MCF 10A (cell line): ENCODE data around the gene NKX6-2. TPM values are rescaled to one million over a fixed set of nuclear protein-coding genes. Genes with fewer than 3 reads are reported as not detected.

ENCODE experiments used
- BruUV-seq: library from RNA; stranded (reverse); fragments of 400-500 nt; replicated peaks from 2 replicates; lab custom pipeline; 2021; lab: Mats Ljungman, UMichigan
- CTCF ChIA-PET: fragments of 300-600 bp; sonication (Branson Sonifier 250); formaldehyde crosslinking; extraction: SDS; loops from one replicate; lab custom pipeline; 2021; ENCODE audit warnings: antibody characterized with exemption, inconsistent platforms; lab: Yijun Ruan, JAX
- POLR2A ChIA-PET: fragments of 300-600, 350-650 bp; sonication (Branson Sonifier 250); formaldehyde crosslinking; extraction: SDS; loops from one replicate; lab custom pipeline; 2020; ENCODE audit warnings: antibody characterized with exemption, inconsistent platforms; lab: Yijun Ruan, JAX
- DNase-seq: peaks from one replicate; pipeline ENCODE4 v3.0.0-alpha.2; 2018; ENCODE audit not compliant: unreplicated experiment
- H3K27ac Mint-ChIP-seq: one replicate; pipeline ENCODE4 v1.8.0; 2022; ENCODE audit warnings: mild to moderate bottlenecking, low read depth, mixed read lengths; ENCODE audit not compliant: unreplicated experiment
- H3K27me3 Mint-ChIP-seq: one replicate; pipeline ENCODE4 v1.8.0; 2022; ENCODE audit warnings: mixed read lengths; ENCODE audit not compliant: insufficient read depth, unreplicated experiment
- H3K36me3 Mint-ChIP-seq: one replicate; pipeline ENCODE4 v1.8.0; 2022; ENCODE audit warnings: mild to moderate bottlenecking, moderate library complexity, mixed read lengths; ENCODE audit not compliant: insufficient read depth, unreplicated experiment
- H3K4me1 Mint-ChIP-seq: one replicate; pipeline ENCODE4 v1.8.0; 2022; ENCODE audit warnings: mixed read lengths; ENCODE audit not compliant: insufficient read depth, unreplicated experiment
- H3K4me3 Mint-ChIP-seq: one replicate; pipeline ENCODE4 v1.8.0; 2022; ENCODE audit warnings: mild to moderate bottlenecking, moderate library complexity, mixed read lengths; ENCODE audit not compliant: unreplicated experiment
- H3K9me3 Mint-ChIP-seq: one replicate; pipeline ENCODE4 v1.8.0; 2022; ENCODE audit warnings: mixed read lengths; ENCODE audit not compliant: unreplicated experiment
- CTCF ChIP-seq: fragments of 200-600 bp; IDR thresholded peaks from one replicate; pipeline ENCODE4 v1.8.0; 2022; ENCODE audit warnings: antibody characterized with exemption, mild to moderate bottlenecking; ENCODE audit not compliant: unreplicated experiment
- intact Hi-C: fragments of 100-400 bp; cut with micrococcal nuclease; formaldehyde crosslinking; loops from 2 replicates; pipeline ENCODE4 v1.14.1; 2022
- total RNA-seq: library from RNA; stranded (reverse); gene quantifications from 2 replicates; pipeline ENCODE4 v1.2.3, GENCODE V29; 2022

NKX6-2 gene
- total RNA-seq, 1 experiment from 2014 or later: not detected

GRCh38 chr10:132784866-132785722, 853 bp downstream of the NKX6-2 start:
- Mint-ChIP-seq H3K9me3 (no peaks in the 10 kb centered on the region), H3K27ac (no peak overlapping the region), H3K36me3 (peaks cover 11% of the 10 kb centered on the region), H3K4me1 (no peaks in the 10 kb centered on the region), H3K4me3 (no peak overlapping the region), H3K27me3 (no peaks in the 10 kb centered on the region)
- BruUV-seq: no TSS peak
- POLR2A ChIA-PET: no interaction called here
- DNase-seq: no peak
- CTCF ChIA-PET: no interaction called here
- TF ChIP-seq CTCF: no peak
- intact Hi-C loops: no loop called here

- H3K27ac Mint-ChIP-seq: no peak overlapping the region
- no peaks in the 10 kb centered on the region for H3K9me3 Mint-ChIP-seq
- intact Hi-C loops: no loop called here
- H3K27me3 Mint-ChIP-seq: no peaks in the 10 kb centered on the region
- peaks cover 11% of the 10 kb centered on the region for H3K36me3 Mint-ChIP-seq
- H3K4me3 Mint-ChIP-seq: no peak overlapping the region
- POLR2A ChIA-PET: no interaction called here
- no peak for DNase-seq
- no peaks in the 10 kb centered on the region for H3K4me1 Mint-ChIP-seq
- no TSS peak for BruUV-seq
- no peak for TF ChIP-seq CTCF
- CTCF ChIA-PET: no interaction called here
These were observed 1.7 kb downstream of the NKX6-2 start for GRCh38 chr10:132783940-132784865.

GRCh38 chr10:132783165-132783939, 2.6 kb downstream of the NKX6-2 start:
- Mint-ChIP-seq H3K4me1 (no peaks in the 10 kb centered on the region), H3K9me3 (no peaks in the 10 kb centered on the region), H3K4me3 (no peak overlapping the region), H3K36me3 (peaks cover 11% of the 10 kb centered on the region), H3K27ac (no peak overlapping the region), H3K27me3 (no peaks in the 10 kb centered on the region)
- no peak for TF ChIP-seq CTCF
- DNase-seq: no peak
- ChIA-PET CTCF (interaction anchor here (0.5 to 0.6 kb wide), 2 partner anchors 127 to 365 kb away, joined by 3 read pairs; no protein-coding TSS in a partner anchor), POLR2A (no interaction called here)
- intact Hi-C loops: no loop called here
- BruUV-seq: no TSS peak
